K562 (cell line): Measurements from ENCODE around the gene ATP5F1D. TPM values are rescaled to one million over a fixed set of nuclear protein-coding genes. Genes with fewer than 3 reads are reported as not detected.
A peak's percentile ranks its signal among the peaks of the same experiment; 100 is the strongest.

Experiments used
- ATF7 ChIP-seq: fragments of 450-650 bp; IDR thresholded peaks from 2 replicates; pipeline ENCODE4 v1.7.1; 2014; ENCODE audit warnings: mild to moderate bottlenecking, moderate library complexity
- BCLAF1 ChIP-seq, 2 experiments: fragments of 450-650 bp in 1 of 2; IDR thresholded peaks; 2 replicates each; pipeline ENCODE4 v1.6.1; 2011 to 2017; ENCODE audit warnings: low read depth in 2 of 2, antibody characterized with exemption in 1 of 2, borderline replicate concordance in 1 of 2, low read length in 1 of 2, mild to moderate bottlenecking in 1 of 2, mixed read lengths in 1 of 2; ENCODE audit not compliant: control insufficient read depth in 1 of 2
- FOXP1 ChIP-seq: sonication (generic); formaldehyde crosslinking; IDR thresholded peaks from 2 replicates; pipeline ENCODE4 v1.8.0; 2022; ENCODE audit warnings: mild to moderate bottlenecking, missing genetic modification reagents
- GABPB1 ChIP-seq: sonication (generic); formaldehyde crosslinking; IDR thresholded peaks from 2 replicates; pipeline ENCODE4 v1.8.0; 2022; ENCODE audit warnings: mild to moderate bottlenecking, missing genetic modification reagents
- MNT ChIP-seq, 2 experiments: fragments of 450-650 bp; conservative IDR thresholded peaks; 2 replicates each; pipeline ENCODE4 v1.6.1; 2017; ENCODE audit warnings: mild to moderate bottlenecking in 2 of 2, moderate library complexity in 2 of 2
- ZNF175 ChIP-seq: fragments of 200-800 bp; sonication (Bioruptor generic); IDR thresholded peaks from 2 replicates; pipeline ENCODE4 v1.6.1; 2016; ENCODE audit warnings: low read depth, mild to moderate bottlenecking, missing genetic modification characterization, missing compliant biosample characterization
- polyA plus RNA-seq, 8 experiments: library from polyadenylated mRNA; depleted of rRNA in 4 of 8; stranded (reverse) in 5 of 8; unstranded in 3 of 8; fragments of >200 nt; fragmentation: Nextera tagmentation in 2 of 8; fragmentation: Illumina TruSeq in 1 of 8; extraction: Ambion mirVana in 2 of 8; extraction: Trizol in 1 of 8; gene quantifications; 2 replicates each; pipeline versions ENCODE4 v1.2.1 to v1.2.3, GENCODE V29; 2011 to 2014; ENCODE audit warnings: inconsistent platforms in 1 of 8, missing spikeins in 1 of 8
- total RNA-seq, 7 experiments: library from RNA; depleted of rRNA in 6 of 7; stranded (reverse); fragments of >200 nt in 6 of 7; fragmentation: Illumina TruSeq in 2 of 7; extraction: Trizol in 2 of 7; gene quantifications; 2 replicates each; pipeline versions ENCODE4 v1.2.1 to v1.2.3, GENCODE V29; 2011 to 2021; ENCODE audit warnings: low replicate concordance in 1 of 7

ATP5F1D gene
- total and polyA plus RNA-seq, 9 of the 15 experiments (the other 6 are each of a cell fraction or from before 2014, with no cell fraction given), result 3.9 to 409 (median 36.8) TPM

GRCh38 chr19:1275976-1276627 is 34.6 kb downstream of the ATP5F1D start (continued):
- TF ChIP-seq ATF7 (no peak), MNT (conservative IDR thresholded peaks at IDR 0.05) (peak; percentile 76 to 78), FOXP1 (CRISPR knock-in tag) (no peak), BCLAF1 (IDR thresholded peaks at IDR 0.05; ENCODE audit: borderline replicate concordance in 1 of 2, control insufficient read depth in 1 of 2, low read depth in 2 of 2, low read length in 1 of 2) (no peak), GABPB1 (CRISPR knock-in tag) (peak; percentile 57; the same call in 1 of the 2 replicates), ZNF175 (CRISPR knock-in tag) (peak; percentile 14; the same call in 1 of the 2 replicates)
